IMR-90 (cell line): ENCODE data around the gene CEP104. TPM values are rescaled to one million over a fixed set of nuclear protein-coding genes. Genes with fewer than 3 reads are reported as not detected.

Experiments
- ATAC-seq: fragments of 200-7000 bp; cut with Tn5 transposase; 2 replicates; pipeline ENCODE4 v1.9.1; 2020; ENCODE audit warnings: low read depth, mild to moderate bottlenecking, moderate library complexity
- BruUV-seq: library from RNA; stranded (reverse); fragments of 400-500 nt; replicated peaks from 2 replicates; lab custom pipeline; 2021; lab: Mats Ljungman, UMichigan
- CTCF ChIA-PET: fragments of 300-600 bp; formaldehyde crosslinking; extraction: SDS; loops from one replicate; lab custom pipeline; 2021; ENCODE audit warnings: antibody characterized with exemption; lab: Yijun Ruan, JAX
- POLR2A ChIA-PET: fragments of 300-600 bp; sonication (Branson Sonifier 250); formaldehyde crosslinking; loops from one replicate; lab custom pipeline; 2022; ENCODE audit warnings: antibody characterized with exemption; ENCODE audit not compliant: unreplicated experiment; lab: Charles Lee
- DNase-seq: peaks from one replicate; pipeline ENCODE4 v3.0.0; 2013
- H2AFZ ChIP-seq: replicated peaks from 2 replicates; pipeline ENCODE3; 2013; ENCODE audit warnings: low read length, mild to moderate bottlenecking; ENCODE audit not compliant: poor library complexity
- H2AK5ac ChIP-seq: 2 replicates; pipeline ENCODE4 v1.6.1; 2013; ENCODE audit warnings: low read depth, low read length, inconsistent platforms
- H2AK9ac ChIP-seq: replicated peaks from 2 replicates; pipeline ENCODE3; 2013; ENCODE audit warnings: mild to moderate bottlenecking, low read depth, low read length, moderate library complexity; ENCODE audit not compliant: poor library complexity
- H2BK120ac ChIP-seq: 2 replicates; pipeline ENCODE4 v1.6.1; 2013; ENCODE audit warnings: low read depth, low read length, inconsistent platforms
- H2BK15ac ChIP-seq: 3 replicates; pipeline ENCODE4 v1.6.1; 2013; ENCODE audit warnings: low read depth, low read length, inconsistent platforms
- H2BK20ac ChIP-seq: 2 replicates; pipeline ENCODE4 v1.6.1; 2013; ENCODE audit warnings: low read depth, mild to moderate bottlenecking, inconsistent platforms, low read length, moderate library complexity
- H2BK5ac ChIP-seq: 2 replicates; pipeline ENCODE4 v1.6.1; 2013; ENCODE audit warnings: mild to moderate bottlenecking, low read depth, low read length, inconsistent platforms; ENCODE audit not compliant: poor library complexity, severe bottlenecking
- H3K14ac ChIP-seq: replicated peaks from 2 replicates; pipeline ENCODE4 v1.6.1; 2013; ENCODE audit warnings: low read depth, low read length, inconsistent platforms
- H3K18ac ChIP-seq: 2 replicates; pipeline ENCODE4 v1.6.1; 2013; ENCODE audit warnings: low read depth, low read length, control low read depth
- H3K23ac ChIP-seq: 2 replicates; pipeline ENCODE4 v1.6.1; 2013; ENCODE audit warnings: low read depth, low read length, inconsistent platforms
- H3K27ac ChIP-seq: 2 replicates; pipeline ENCODE4 v1.5.1; 2013; ENCODE audit warnings: mild to moderate bottlenecking, control low read depth, low read length; ENCODE audit not compliant: insufficient read depth
- H3K27me3 ChIP-seq: 2 replicates; pipeline ENCODE4 v1.6.1; 2013; ENCODE audit warnings: low read length; ENCODE audit not compliant: control insufficient read depth, insufficient read depth
- H3K36me3 ChIP-seq: 2 replicates; pipeline ENCODE4 v1.6.1; 2013; ENCODE audit warnings: low read length, mixed read lengths; ENCODE audit not compliant: control insufficient read depth, insufficient read depth
- H3K4ac ChIP-seq: 2 replicates; pipeline ENCODE4 v1.6.1; 2013; ENCODE audit warnings: low read depth, low read length, inconsistent platforms
- H3K4me1 ChIP-seq: 2 replicates; pipeline ENCODE4 v1.6.1; 2013; ENCODE audit warnings: low read length, mixed read lengths; ENCODE audit not compliant: control insufficient read depth, insufficient read depth
- H3K4me2 ChIP-seq: 2 replicates; pipeline ENCODE4 v1.6.1; 2013; ENCODE audit warnings: low read depth, mild to moderate bottlenecking, control low read depth, low read length, moderate library complexity
- H3K4me3 ChIP-seq: 2 replicates; pipeline ENCODE4 v1.5.1; 2013; ENCODE audit warnings: low read depth, mild to moderate bottlenecking, control low read depth, low read length, moderate library complexity; ENCODE audit not compliant: insufficient read depth
- H3K56ac ChIP-seq: 2 replicates; pipeline ENCODE4 v1.6.1; 2013; ENCODE audit warnings: low read length, inconsistent platforms; ENCODE audit not compliant: insufficient read depth; ENCODE audit errors: extremely low read depth
- H3K79me1 ChIP-seq, 2 experiments: 2 replicates each; pipeline ENCODE4 v1.6.1; 2013; ENCODE audit warnings: low read length in 2 of 2, inconsistent platforms in 1 of 2, low read depth in 1 of 2
- H3K9ac ChIP-seq: 2 replicates; pipeline ENCODE4 v1.6.1; 2013; ENCODE audit warnings: low read depth, low read length, control low read depth
- H3K9me1 ChIP-seq: 2 replicates; pipeline ENCODE4 v1.6.1; 2013; ENCODE audit warnings: low read length, inconsistent platforms; ENCODE audit not compliant: insufficient read depth
- H3K9me3 ChIP-seq: 2 replicates; pipeline ENCODE4 v1.6.1; 2013; ENCODE audit warnings: low read length; ENCODE audit not compliant: control insufficient read depth, insufficient read depth
- H4K20me1 ChIP-seq: 2 replicates; pipeline ENCODE4 v1.6.1; 2013; ENCODE audit warnings: low read length, inconsistent platforms; ENCODE audit not compliant: insufficient read depth
- H4K5ac ChIP-seq: 2 replicates; pipeline ENCODE4 v1.6.1; 2013; ENCODE audit warnings: mild to moderate bottlenecking, low read depth, low read length, control low read depth
- H4K8ac ChIP-seq, 2 experiments: 2 replicates each; pipeline ENCODE4 v1.6.1; 2013; ENCODE audit warnings: low read depth in 2 of 2, low read length in 2 of 2, control low read depth in 1 of 2, inconsistent platforms in 1 of 2
- H4K91ac ChIP-seq: 2 replicates; pipeline ENCODE4 v1.6.1; 2013; ENCODE audit warnings: low read depth, low read length, inconsistent platforms; ENCODE audit not compliant: insufficient read depth
- CEBPB ChIP-seq: IDR thresholded peaks from 2 replicates; pipeline ENCODE4 v1.6.1; 2012; ENCODE audit warnings: low read depth, low read length, improper control_type of control experiment
- ELK1 ChIP-seq: fragments of 150-350 bp; IDR thresholded peaks from 2 replicates; pipeline ENCODE4 v1.6.1; 2016; ENCODE audit warnings: low read depth, mild to moderate bottlenecking, low read length, moderate library complexity, borderline replicate concordance
- FOS ChIP-seq: fragments of 150-350 bp; IDR thresholded peaks from 2 replicates; pipeline ENCODE4 v1.6.1; 2016; ENCODE audit warnings: low read depth, low read length
- MAFK ChIP-seq: IDR thresholded peaks from 2 replicates; pipeline ENCODE4 v1.6.1; 2012; ENCODE audit warnings: low read depth, low read length, improper control_type of control experiment
- MAZ ChIP-seq: IDR thresholded peaks from 2 replicates; pipeline ENCODE4 v1.6.1; 2012; ENCODE audit warnings: low read depth, mild to moderate bottlenecking, low read length, improper control_type of control experiment, moderate library complexity, borderline replicate concordance
- MXI1 ChIP-seq: IDR thresholded peaks from 2 replicates; pipeline ENCODE4 v1.6.1; 2012; ENCODE audit warnings: low read depth, mild to moderate bottlenecking, low read length, moderate library complexity, borderline replicate concordance
- NFE2L2 ChIP-seq: fragments of 150-350 bp; IDR thresholded peaks from 2 replicates; pipeline ENCODE4 v1.6.1; 2016; ENCODE audit warnings: low read depth, mild to moderate bottlenecking, low read length
- POLR2A ChIP-seq: IDR thresholded peaks from 2 replicates; pipeline ENCODE4 v1.6.1; 2012; ENCODE audit warnings: mild to moderate bottlenecking, low read depth, low read length
- RFX5 ChIP-seq: IDR thresholded peaks from 2 replicates; pipeline ENCODE4 v1.8.0; 2012; ENCODE audit warnings: low read depth, mild to moderate bottlenecking, low read length, moderate library complexity
- SMC3 ChIP-seq: fragments of 150-350 bp; IDR thresholded peaks from 2 replicates; pipeline ENCODE4 v1.6.1; 2016; ENCODE audit warnings: low read depth, mild to moderate bottlenecking, antibody characterized with exemption, low read length, moderate library complexity
- WGBS, 2 experiments: methylation state at CpG; one replicate each; pipeline versions ENCODE4 v1.1.5 to v1.1.7; 2013; ENCODE audit warnings: missing lambda C conversion rate in 2 of 2; ENCODE audit not compliant: insufficient read length in 1 of 2; ENCODE audit errors: extremely low coverage in 2 of 2; 5-methylcytosine and 5-hydroxymethylcytosine counted together
- dilution Hi-C: fragments of 300-500 bp; cut with HindIII; formaldehyde crosslinking; loops from one replicate; pipeline ENCODE4 v1.14.3; 2018; ENCODE audit warnings: low sequenced_read_pairs; ENCODE audit not compliant: unreplicated experiment
- in situ Hi-C: fragments of 300-500 bp; cut with MboI; formaldehyde crosslinking; loops from 3 replicates; pipeline ENCODE4 v1.14.3; 2019; ENCODE audit warnings: low sequenced_read_pairs, inconsistent platforms, mixed read lengths
- intact Hi-C: fragments of 100-400 bp; cut with micrococcal nuclease; formaldehyde crosslinking; loops from 2 replicates; pipeline ENCODE4 v1.10.0; 2022
- polyA plus RNA-seq, 3 experiments: library from polyadenylated mRNA; depleted of rRNA; stranded (reverse); fragments of >200 nt; gene quantifications; 2 replicates each; pipeline ENCODE4 v1.2.3, GENCODE V29; 2012; ENCODE audit warnings: low replicate concordance in 1 of 3
- total RNA-seq: library from RNA; depleted of rRNA; stranded (reverse); fragments of >200 nt; gene quantifications from 2 replicates; pipeline ENCODE4 v1.2.3, GENCODE V29; 2012
- TF ChIP-seq, protein P1 (sequence below): conservative IDR thresholded peaks from 2 replicates; pipeline ENCODE4 v1.5.1; 2012; ENCODE audit warnings: mild to moderate bottlenecking, low read depth, low read length, improper control_type of control experiment

Gene CEP104
- total and polyA plus RNA-seq, 2 of the 4 experiments (the other 2 are of a cell fraction) = 14.3 to 17.5 TPM

DNA sequence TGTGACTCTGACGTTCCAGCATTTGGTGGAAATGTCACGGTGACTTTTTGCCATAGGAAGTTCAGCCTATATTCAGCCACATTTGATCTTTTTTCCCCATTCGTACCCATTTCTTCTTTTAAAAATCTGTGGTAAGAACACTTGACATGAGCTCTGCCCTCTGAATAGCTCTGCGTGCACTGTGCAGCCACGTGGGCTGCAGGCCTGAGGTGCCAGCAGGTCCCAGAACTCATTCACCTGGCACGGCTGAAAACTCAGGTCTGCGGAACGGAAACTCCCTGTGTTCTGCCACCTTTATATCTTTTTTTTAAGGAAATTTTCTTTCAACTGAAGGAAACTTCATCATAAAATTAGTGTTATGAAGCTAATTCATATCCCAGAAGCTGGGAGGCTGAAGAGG is 28.6 kb downstream of the CEP104 start:
- H2AK9ac ChIP-seq = no peak overlapping the region
- no peak overlapping the region for H3K4me3 ChIP-seq
- ATAC-seq (no peak), DNase-seq (no peak)
- ChIA-PET POLR2A (no interaction called here), CTCF (interaction anchor here (0.5 kb wide), 1 partner anchor 29 kb away, joined by 3 read pairs; the partner anchor contains the start of gene DFFB)
- H2BK120ac ChIP-seq = no peak overlapping the region
- no peak overlapping the region for H2BK5ac ChIP-seq
- H3K18ac ChIP-seq = no peak overlapping the region
- no peak overlapping the region for H3K9ac ChIP-seq
- intact Hi-C loops = no loop called here
- no peak overlapping the region for H2AK5ac ChIP-seq
- no peaks in the 10 kb centered on the region for H3K27me3 ChIP-seq
- no peak overlapping the region for H3K27ac ChIP-seq
- dilution Hi-C loops = no loop called here
- H3K79me1 ChIP-seq = no peaks in the 10 kb centered on the region
- H4K8ac ChIP-seq = no peak overlapping the region
- H3K4me1 ChIP-seq = no peaks in the 10 kb centered on the region
- H4K20me1 ChIP-seq = no peaks in the 10 kb centered on the region
- BruUV-seq = no TSS peak
- H3K9me3 ChIP-seq = no peaks in the 10 kb centered on the region
- TF ChIP-seq POLR2A = no peak
- TF ChIP-seq SMC3 = no peak
- TF ChIP-seq FOS = no peak
- TF ChIP-seq, protein P1, sequence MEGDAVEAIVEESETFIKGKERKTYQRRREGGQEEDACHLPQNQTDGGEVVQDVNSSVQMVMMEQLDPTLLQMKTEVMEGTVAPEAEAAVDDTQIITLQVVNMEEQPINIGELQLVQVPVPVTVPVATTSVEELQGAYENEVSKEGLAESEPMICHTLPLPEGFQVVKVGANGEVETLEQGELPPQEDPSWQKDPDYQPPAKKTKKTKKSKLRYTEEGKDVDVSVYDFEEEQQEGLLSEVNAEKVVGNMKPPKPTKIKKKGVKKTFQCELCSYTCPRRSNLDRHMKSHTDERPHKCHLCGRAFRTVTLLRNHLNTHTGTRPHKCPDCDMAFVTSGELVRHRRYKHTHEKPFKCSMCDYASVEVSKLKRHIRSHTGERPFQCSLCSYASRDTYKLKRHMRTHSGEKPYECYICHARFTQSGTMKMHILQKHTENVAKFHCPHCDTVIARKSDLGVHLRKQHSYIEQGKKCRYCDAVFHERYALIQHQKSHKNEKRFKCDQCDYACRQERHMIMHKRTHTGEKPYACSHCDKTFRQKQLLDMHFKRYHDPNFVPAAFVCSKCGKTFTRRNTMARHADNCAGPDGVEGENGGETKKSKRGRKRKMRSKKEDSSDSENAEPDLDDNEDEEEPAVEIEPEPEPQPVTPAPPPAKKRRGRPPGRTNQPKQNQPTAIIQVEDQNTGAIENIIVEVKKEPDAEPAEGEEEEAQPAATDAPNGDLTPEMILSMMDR = no peak
- TF ChIP-seq CEBPB = no peak
- no peak for TF ChIP-seq NFE2L2
- TF ChIP-seq MXI1 = no peak
- TF ChIP-seq MAZ = no peak
- no peak for TF ChIP-seq ELK1
- no peak for TF ChIP-seq RFX5
- TF ChIP-seq MAFK = no peak
- no peak overlapping the region for H2AFZ ChIP-seq
- WGBS, 2 experiments = no CpG with 5 or more reads among the region's 8 CpGs
- no peak overlapping the region for H4K5ac ChIP-seq
- H3K9me1 ChIP-seq = no peaks in the 10 kb centered on the region; the same call in 1 of the 2 replicates
- no peak overlapping the region for H2BK20ac ChIP-seq
- H3K36me3 ChIP-seq = peaks cover 53% of the 10 kb centered on the region
- no peak overlapping the region for H3K23ac ChIP-seq
- no peak overlapping the region for H4K91ac ChIP-seq
- H3K4ac ChIP-seq = no peak overlapping the region
- H3K56ac ChIP-seq = no peak overlapping the region
- no peak overlapping the region for H3K4me2 ChIP-seq
- no peak overlapping the region for H3K14ac ChIP-seq
- in situ Hi-C loops = no loop called here
- H2BK15ac ChIP-seq = no peak overlapping the region
